DOHH2 (cell line): ENCODE data around the gene CBX7.

Experiments used
- CTCF ChIP-seq: fragments of 200-600 bp; sonication (generic); IDR thresholded peaks from one replicate; pipeline ENCODE4 v1.5.1; 2014; ENCODE audit warnings: antibody characterized with exemption, mild to moderate bottlenecking, low read depth, low read length; ENCODE audit not compliant: poor library complexity, severe bottlenecking
- EZH2phosphoT487 ChIP-seq: fragments of 200-600 bp; sonication (generic); IDR thresholded peaks from 2 replicates; pipeline ENCODE4 v1.6.1; 2017; ENCODE audit warnings: borderline replicate concordance, mild to moderate bottlenecking, antibody characterized with exemption, low read length, moderate library complexity, mixed read lengths

- no peak for TF ChIP-seq CTCF
- TF ChIP-seq EZH2phosphoT487: no peak
Measured at GRCh38 chr22:39183991-39184585, 31.6 kb upstream of the CBX7 start.
